Stimulated activated CD8-positive, alpha-beta memory T cell treated with anti-CD3 and anti-CD28 coated beads, Interleukin-15, amount 100 ng/mL, for 4 hours (primary cell): ENCODE measurements around the gene ALKBH5.

ENCODE experiments used
- DNase-seq, 2 donors: peaks; one replicate each; pipeline ENCODE4 v3.0.0-alpha.2; 2020; ENCODE audit warnings: low read depth in 2 of 2

ALKBH5 gene

GRCh38 chr17:18245038-18245776, 61.6 kb downstream of the ALKBH5 start:
- DNase-seq = no peak

DNA sequence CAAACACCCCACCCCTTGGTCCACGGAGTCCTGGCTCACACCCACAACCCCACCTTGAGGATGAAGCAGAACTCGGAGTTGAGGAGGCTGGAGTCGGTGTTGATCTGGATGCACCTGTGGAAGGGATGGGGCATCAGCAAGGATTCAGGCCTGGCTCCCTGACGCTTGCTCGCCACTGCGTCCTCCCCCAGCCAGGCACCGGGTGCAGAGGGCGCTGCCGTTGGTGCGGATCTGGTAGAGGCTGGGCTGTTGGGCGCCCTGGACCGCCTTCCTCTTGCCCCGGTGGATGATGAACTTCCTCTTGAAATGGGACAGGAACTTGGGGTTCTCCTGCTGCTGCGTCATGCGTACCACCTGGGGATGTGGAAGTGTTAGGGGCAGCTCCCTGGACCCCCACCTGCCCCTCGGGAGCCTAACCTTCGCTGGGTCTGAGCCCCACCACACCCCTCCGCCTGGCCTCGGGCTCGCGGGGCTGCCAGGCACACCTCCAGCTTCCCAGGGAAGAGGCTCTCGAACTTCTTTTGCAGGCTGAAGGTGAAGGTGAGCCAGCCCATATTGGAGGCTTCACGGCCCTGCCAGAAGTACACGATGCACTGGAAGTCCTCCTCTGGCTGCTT, 62.6 kb downstream of the ALKBH5 start:
- DNase-seq = no peak

DNA sequence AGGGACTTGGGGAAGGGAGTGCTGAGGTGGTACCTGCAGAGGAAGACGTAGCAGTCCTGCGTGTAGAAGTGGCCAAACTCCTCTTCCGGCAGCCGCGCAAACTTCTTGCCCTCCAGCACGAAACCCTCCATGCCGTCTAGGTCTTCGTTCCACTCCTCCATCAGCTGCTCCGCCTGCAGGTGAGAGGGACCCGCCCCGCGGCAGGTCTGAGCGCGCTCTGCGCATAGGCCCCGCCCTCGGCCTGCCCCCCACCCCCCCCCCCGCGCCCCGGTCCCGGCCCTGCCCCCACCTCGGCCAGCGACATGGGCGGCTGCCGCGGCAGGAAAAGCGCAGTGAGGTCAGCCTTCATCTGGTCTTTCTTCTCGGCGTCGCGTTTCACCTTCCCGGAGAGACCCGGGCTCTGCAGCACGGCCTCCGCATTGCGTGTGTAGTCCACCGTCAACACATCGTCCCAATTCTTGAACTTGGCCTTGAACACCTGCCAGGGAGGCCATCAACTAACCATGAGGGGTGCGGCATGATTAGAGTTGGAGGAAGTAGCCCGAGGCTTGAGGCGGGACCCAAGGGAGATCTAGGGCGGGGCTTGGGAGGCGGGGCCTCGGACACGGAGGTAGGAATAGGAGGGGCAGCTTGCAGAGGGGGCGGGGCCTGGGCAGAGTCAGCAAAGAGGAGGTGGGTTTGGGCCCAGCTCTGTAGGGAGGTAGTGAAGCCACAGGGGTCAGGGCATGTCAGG, 63.4 kb downstream of the ALKBH5 start:
- no peak for DNase-seq

- no peak for DNase-seq
These were observed 64.0 kb downstream of the ALKBH5 start for GRCh38 chr17:18247613-18248001.

DNA sequence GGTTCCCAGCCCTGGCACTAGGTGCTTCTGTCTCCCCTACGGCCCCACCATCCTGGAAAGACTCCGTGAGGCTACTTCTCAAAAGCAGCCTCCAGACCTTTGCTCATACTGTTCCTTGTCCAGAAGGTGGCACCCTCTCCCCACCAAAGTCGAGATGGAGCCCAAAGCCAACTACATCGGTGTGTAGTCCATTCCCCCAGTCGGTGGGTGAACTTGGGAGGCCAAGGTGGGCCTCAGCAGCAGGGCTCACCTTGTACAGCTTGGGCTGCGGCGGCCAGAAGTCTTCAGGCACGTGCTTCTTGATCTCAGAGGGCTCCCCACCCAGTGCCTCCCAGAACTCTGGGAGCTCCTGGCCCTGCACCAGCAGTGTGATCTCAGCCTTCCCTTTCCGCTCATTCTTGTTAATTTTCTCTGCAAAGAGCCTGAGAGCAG, 64.7 kb downstream of the ALKBH5 start:
- peak; percentile 27 to 28 for DNase-seq

DNA sequence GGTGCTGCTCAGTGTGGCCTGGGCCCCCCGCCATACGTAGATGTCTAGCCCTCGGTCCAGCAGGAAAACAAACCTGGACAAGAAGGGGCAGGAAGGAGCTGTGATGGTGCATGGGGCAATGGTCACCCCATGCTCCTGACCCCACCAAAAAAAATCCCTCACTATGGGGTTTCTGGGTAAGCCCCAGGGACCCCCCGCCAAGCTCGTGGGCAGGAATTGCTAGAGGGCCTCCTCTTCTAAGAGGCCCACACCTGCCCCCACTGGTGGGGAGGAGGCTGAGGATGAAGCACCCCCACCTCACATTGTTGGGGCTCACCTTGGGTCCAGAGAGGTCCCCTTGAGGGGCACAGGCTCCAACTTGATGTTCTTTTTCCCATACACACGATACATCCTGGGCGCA, 65.2 kb downstream of the ALKBH5 start:
- no peak for DNase-seq

GRCh38 chr17:18250259-18250658, 66.6 kb downstream of the ALKBH5 start:
- no peak for DNase-seq

DNA sequence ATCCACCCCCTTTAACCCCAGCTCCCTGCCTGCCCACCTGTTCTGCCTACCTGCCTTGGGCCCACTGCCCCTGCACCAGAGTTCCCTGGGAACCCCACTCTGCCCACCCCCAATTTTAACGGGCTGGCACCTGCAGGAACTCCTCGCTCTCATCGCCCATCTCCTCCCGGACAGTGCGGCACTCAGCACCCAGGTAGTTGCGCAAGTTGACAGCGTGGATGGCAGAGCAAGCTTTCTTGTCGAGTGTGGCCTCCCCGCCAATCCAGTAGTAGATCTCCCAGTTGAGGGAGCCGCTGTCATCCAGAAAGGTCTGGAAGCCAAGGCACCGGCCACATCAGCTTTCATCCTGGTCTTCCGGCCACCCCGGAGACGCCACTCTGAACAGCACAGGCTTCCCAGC, 67.1 kb downstream of the ALKBH5 start:
- DNase-seq = no peak

- no peak for DNase-seq
These were observed 67.6 kb downstream of the ALKBH5 start for GRCh38 chr17:18251204-18251603.

GRCh38 chr17:18252160-18252559, 68.5 kb downstream of the ALKBH5 start:
- no peak for DNase-seq

GRCh38 chr17:18253187-18253884, 69.7 kb downstream of the ALKBH5 start:
- no peak for DNase-seq

- DNase-seq = no peak
These were observed 70.6 kb downstream of the ALKBH5 start for GRCh38 chr17:18253947-18254821.

DNA sequence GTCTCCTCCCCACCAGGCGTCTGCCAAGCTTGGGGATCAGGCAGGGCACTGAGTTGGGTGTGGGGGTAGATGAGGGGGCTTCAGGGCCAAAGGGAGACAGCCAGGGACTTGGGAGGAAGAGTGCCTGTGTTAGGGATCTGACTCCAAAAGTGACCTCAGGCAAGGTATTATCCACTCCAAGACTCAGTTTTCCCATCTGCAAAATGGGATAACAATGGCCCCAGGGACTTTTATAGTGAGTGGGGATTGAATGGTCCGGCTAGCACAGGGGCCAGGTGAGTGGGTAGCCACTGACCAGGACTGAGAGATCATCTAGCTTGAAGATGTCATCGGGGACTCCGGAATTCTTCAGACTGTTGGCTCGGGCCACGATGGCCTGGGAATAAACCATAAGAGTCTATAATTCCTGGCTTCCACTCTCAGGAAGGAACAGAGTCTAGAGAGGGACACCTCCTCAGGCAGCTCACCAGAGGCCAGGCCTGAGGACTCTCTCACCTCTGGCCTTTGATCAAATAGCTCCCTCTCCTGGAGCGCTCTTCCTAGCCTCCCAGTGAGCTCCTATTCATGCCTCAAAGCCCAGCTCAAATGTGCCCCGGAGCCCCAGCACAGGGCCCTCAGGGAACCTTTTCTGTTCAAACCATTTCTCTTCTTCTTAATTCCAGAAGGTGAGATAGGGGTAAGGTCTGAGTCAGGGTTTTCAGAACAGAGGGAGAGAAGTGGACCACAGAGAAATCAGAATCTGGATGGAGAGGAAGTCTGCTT, 71.4 kb downstream of the ALKBH5 start:
- no peak for DNase-seq

DNA sequence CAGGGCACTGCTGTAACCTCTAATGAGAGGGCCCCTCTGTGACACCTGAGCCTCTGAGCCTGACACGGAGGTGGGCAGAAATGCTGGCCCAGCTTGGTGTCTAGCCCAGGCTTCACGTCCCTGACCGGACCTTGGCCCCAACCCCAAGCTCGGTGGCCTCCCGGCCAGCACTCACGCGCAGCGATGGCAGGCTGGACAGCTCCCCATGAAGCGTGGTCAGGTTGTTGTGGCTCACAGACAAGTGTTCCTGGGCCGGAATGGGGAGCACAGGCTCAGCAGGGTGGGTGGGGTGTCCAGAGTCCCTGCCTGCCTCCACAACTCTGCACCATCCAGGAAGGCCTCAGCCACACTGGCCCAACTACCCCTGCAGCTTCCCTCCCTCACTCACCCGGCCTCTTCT, 72.7 kb downstream of the ALKBH5 start:
- no peak for DNase-seq

DNA sequence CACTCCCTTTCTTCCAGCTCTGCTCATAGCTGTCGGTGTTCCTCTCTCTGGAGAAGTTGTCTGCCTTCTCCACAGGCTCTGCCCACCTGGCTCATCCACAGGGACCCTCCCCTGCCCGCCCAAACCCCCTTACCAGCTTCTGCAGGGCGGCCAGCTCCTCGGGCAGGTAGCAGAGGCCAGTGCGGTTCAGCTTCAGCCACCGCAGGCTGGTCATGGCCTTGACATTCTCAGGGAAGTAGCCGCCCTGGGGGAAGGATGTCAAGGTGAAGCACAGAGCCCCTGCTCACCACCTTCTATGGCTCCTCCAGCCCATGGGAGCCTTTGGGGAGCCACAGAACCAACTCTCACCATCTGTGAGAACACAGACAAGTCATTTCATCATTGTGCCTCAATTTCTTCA, 73.1 kb downstream of the ALKBH5 start:
- DNase-seq = no peak

DNA sequence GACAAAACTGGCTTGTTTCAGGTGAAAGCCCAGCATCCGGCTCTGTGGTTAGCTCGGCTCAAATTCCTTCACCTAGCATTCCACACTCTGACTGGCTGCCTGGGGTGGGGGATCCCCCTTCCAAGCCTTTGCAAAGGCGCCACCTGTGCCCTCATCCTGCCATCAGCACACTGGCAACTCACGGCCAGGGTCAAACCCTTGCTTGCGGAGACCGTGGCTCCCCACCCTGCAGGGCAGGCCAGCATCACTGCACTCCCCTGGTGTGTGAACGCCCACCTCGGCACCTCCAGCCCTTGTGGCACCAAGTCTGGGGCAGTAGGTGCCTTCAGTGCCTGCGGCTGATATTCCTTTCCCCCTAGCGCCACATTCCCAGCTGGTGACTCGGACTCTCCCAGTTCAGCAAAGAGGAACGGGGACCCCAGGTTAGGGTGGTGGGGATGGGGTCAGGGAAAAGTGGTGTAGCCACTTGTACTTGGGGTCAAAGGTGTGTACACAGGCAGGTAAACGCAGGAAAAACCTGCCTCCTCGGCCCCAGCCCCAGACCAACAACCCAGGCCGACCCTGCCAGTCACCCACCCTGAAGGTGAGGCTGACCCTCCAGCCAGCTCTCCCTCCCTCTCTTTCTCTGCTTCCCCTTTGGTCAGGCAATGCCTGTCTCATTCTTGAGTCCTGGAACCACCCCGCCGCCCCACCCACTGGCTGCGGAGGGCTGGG, 73.8 kb downstream of the ALKBH5 start:
- no peak for DNase-seq

GRCh38 chr17:18257982-18258355, 74.3 kb downstream of the ALKBH5 start:
- DNase-seq = no peak

DNA sequence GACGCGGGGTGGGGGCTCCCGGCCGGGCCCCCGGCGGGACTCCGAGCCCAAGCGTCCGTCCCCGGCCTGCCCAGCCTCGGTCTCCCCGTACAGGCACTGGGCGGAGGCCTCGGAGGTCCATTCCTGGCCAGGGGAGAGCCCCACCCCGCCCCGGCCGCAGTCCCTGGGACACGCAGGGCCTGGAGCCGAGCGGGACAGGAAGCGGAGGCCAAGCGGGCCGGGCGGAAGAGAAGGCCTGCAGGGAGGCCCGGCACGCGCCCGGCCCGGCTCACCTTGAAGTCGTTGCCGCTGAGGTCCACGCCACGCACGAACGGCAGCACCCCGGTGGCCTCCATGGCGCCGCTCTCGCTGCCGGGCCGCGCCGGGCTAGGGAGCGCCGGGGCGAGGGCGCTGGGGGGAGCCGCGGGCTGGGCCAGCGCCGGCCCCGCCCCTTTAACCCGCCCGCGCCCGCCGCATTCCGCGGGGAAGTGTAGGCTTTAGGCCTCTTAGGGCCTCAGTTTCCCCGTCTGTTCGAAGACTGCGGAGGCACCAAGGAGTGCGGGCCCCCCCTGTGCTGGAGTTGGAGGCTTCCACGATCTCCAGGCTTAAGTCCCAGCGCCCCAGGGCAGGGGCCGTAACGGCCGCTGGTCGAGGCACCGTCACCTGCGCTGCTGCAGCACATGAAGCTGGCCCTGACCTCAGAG, 74.9 kb downstream of the ALKBH5 start, which contains the start of gene FLII:
Gene FLII (minus strand): TSS at position 383 of the 683 bp plus-strand sequence. CDS start 48 bp downstream, at position 335.
- peak in 1 of 2 donors; percentile 27 for DNase-seq
